Stomach (tissue), 9 donors: ENCODE data around the gene SHLD1. TPM values are rescaled to one million over a fixed set of nuclear protein-coding genes. Genes with fewer than 3 reads are reported as not detected.

Experiments used
- DNase-seq, 2 donors: peaks; one replicate each; pipeline versions ENCODE4 v3.0.0 to v3.0.0-alpha.2; 2013 to 2019
- H3K27ac ChIP-seq, 5 donors: fragments of 200-600 bp in 4 of 5; sonication (generic) in 4 of 5; one replicate each; pipeline ENCODE4 v1.5.1; 2013 to 2019; ENCODE audit warnings: mild to moderate bottlenecking in 1 of 5, moderate library complexity in 1 of 5
- H3K27me3 ChIP-seq, 3 donors: fragments of 200-600 bp; sonication (generic); one replicate each; pipeline ENCODE4 v1.5.1; 2017 to 2019; ENCODE audit warnings: mixed run types in 1 of 3
- H3K36me3 ChIP-seq, 4 donors: fragments of 200-600 bp; sonication (generic); 1 replicate in 3 of 4; 2 replicates in 1 of 4; pipeline ENCODE4 v1.5.1; 2016 to 2019
- H3K4me1 ChIP-seq, 4 donors: fragments of 200-600 bp; sonication (generic); one replicate each; pipeline ENCODE4 v1.5.1; 2016 to 2019
- H3K4me3 ChIP-seq, 4 donors: fragments of 200-600 bp; sonication (generic) in 3 of 4; one replicate each; pipeline ENCODE4 v1.5.1; 2016 to 2019; ENCODE audit warnings: mild to moderate bottlenecking in 1 of 4
- H3K9me3 ChIP-seq, 4 donors: fragments of 200-600 bp; sonication (generic); one replicate each; pipeline ENCODE4 v1.5.1; 2016 to 2019
- EP300 ChIP-seq: sonication (generic); formaldehyde crosslinking; IDR thresholded peaks from one replicate; pipeline ENCODE4 v1.6.1; 2017; ENCODE audit warnings: antibody characterized with exemption
- POLR2A ChIP-seq, 4 donors: fragments of 450-650 bp; IDR thresholded peaks; one replicate each; pipeline ENCODE4 v1.6.1; 2016; ENCODE audit warnings: antibody characterized with exemption in 4 of 4, control low read depth in 2 of 4, mild to moderate bottlenecking in 1 of 4, moderate library complexity in 1 of 4
- POLR2AphosphoS5 ChIP-seq, 3 donors: sonication (generic); formaldehyde crosslinking; IDR thresholded peaks; one replicate each; pipeline ENCODE4 v1.6.1; 2016; ENCODE audit warnings: antibody characterized with exemption in 3 of 3
- WGBS, 5 donors: extraction: QIAGEN DNeasy Blood & Tissue Kit in 3 of 5; methylation state at CpG; one replicate each; pipeline versions ENCODE4 v1.1.5 to v1.1.7; 2013 to 2018; 5-methylcytosine and 5-hydroxymethylcytosine counted together
- intact Hi-C: fragments of 100-400 bp; cut with DNase I; formaldehyde crosslinking; loops from one replicate; pipeline ENCODE4 v1.15.1; 2023; ENCODE audit warnings: low total_unique reads
- polyA plus RNA-seq, 3 donors: library from polyadenylated mRNA; stranded (reverse); fragments of 200-250 nt; gene quantifications; one replicate each; pipeline ENCODE4 v1.2.3, GENCODE V29; 2013
- total RNA-seq, 5 donors: library from RNA; depleted of rRNA; stranded (reverse); fragments of >200 nt; gene quantifications; one replicate each; pipeline versions ENCODE4 v1.1.0 to v1.2.3, GENCODE V29; 2014 to 2016
- TF ChIP-seq, protein P1 (sequence below), 7 experiments: fragments of 450-650 bp in 4 of 7; fragments of 200-600 bp in 3 of 7; sonication (generic) in 3 of 7; IDR thresholded peaks; one replicate each; pipeline ENCODE4 v1.5.1; 2016 to 2019; ENCODE audit warnings: antibody characterized with exemption in 7 of 7, control low read depth in 2 of 7, mild to moderate bottlenecking in 1 of 7
- donor health status: healthy with polysubstance abuse.
- donor health status: Bipolar disorder and iron deficiency.
- donor health status: healthy.

SHLD1 gene
- total and polyA plus RNA-seq, 8 donors: 1.3 to 10.5 (median 3.5) TPM; not detected in 1

DNA sequence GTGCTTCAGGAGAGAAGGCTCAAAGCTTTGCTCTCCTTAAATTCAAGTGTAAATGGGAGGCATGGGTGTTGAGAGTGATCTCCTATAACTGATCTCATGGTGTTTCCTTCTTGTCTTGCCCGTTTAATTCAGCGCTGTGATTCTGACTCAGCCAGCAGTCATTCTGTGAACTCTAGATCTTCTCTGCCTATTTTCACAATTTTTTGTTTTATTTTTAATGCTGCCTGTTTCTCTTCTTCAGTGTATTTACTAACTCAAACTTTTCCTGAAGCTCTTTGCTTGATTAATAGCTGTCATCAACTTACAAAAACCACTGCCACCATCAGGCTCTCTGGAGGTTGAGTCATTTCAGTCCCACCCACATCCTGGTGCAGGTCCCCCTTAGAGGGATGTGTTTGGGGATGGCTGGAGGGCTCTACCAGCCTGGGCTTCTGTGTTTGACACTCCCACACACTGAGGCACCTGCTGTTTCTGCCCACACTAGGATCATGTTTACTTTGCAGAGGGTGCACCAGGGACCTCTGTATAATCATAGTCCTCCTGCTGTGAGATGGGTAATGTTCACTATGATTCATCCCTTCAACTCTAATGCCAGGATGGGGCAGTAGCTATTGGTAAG is 94.0 kb downstream of the SHLD1 start:
- no peaks in the 10 kb centered on the region for H3K36me3 ChIP-seq
- intact Hi-C loops: no loop called here
- WGBS, 5 donors: 65 to 86% (median 82%) methylated on average over 2 of the region's 2 CpGs
- no peak overlapping the region for H3K4me3 ChIP-seq
- no peaks in the 10 kb centered on the region for H3K9me3 ChIP-seq
- no peaks in the 10 kb centered on the region for H3K27me3 ChIP-seq
- no peak for DNase-seq
- no peak for TF ChIP-seq POLR2AphosphoS5 (IDR thresholded peaks at IDR 0.05)
- TF ChIP-seq, protein P1, sequence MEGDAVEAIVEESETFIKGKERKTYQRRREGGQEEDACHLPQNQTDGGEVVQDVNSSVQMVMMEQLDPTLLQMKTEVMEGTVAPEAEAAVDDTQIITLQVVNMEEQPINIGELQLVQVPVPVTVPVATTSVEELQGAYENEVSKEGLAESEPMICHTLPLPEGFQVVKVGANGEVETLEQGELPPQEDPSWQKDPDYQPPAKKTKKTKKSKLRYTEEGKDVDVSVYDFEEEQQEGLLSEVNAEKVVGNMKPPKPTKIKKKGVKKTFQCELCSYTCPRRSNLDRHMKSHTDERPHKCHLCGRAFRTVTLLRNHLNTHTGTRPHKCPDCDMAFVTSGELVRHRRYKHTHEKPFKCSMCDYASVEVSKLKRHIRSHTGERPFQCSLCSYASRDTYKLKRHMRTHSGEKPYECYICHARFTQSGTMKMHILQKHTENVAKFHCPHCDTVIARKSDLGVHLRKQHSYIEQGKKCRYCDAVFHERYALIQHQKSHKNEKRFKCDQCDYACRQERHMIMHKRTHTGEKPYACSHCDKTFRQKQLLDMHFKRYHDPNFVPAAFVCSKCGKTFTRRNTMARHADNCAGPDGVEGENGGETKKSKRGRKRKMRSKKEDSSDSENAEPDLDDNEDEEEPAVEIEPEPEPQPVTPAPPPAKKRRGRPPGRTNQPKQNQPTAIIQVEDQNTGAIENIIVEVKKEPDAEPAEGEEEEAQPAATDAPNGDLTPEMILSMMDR (IDR thresholded peaks at IDR 0.05): no peak
- TF ChIP-seq EP300: no peak
- no peak for TF ChIP-seq POLR2A (IDR thresholded peaks at IDR 0.05)
- peak overlapping the region in 1 of 5 donors; percentile 9 for H3K27ac ChIP-seq
- peaks cover 0 to 30% (median 17%) of the 10 kb centered on the region in 4 donors for H3K4me1 ChIP-seq

DNA sequence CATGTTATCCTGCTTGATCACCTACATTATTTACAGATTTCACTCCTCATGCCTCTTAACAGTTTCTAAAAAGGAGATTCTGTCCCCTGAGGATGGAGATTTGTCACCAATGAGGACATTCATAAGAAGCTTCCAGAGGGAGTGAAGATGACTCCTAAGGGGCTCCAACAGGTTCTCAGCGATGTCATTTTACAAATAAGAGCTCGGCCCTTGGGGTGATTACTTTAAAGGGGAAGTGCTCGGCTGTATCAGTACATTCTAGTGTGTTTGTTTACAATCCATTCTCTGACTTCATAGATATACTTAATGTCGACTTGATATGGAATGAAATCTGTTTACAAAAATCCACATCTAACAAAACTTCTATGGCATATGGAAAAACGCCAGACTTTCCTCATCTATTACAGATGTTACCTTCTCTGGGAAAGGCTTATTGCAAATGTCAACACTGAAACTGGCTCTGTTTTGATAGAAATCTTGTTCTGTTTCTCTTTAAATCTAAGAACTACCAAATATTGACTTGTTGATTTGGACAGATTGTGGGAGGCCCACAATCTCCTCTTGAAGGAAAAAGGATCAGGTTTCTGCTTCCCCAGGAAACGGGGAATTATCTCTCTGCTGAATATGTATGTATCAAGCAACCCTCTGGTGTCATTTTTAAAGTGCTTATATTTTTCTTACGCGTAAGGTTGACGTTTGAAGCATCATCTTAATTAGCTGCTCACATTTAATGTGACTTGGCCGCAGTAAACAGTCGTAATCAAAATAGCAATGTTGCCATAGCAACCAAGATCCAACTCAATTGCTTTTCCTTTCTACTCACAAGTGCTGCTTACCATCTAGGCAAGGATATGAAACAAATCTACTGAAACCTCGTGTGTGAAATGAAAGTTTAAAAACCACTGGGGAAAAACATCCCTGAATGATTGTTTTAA is 95.7 kb downstream of the SHLD1 start:
- intact Hi-C loops: no loop called here
- no peaks in the 10 kb centered on the region for H3K9me3 ChIP-seq
- peak overlapping the region in 3 of 5 donors; percentile 1 to 23 (median 16) for H3K27ac ChIP-seq
- TF ChIP-seq POLR2AphosphoS5 (IDR thresholded peaks at IDR 0.05): no peak
- TF ChIP-seq EP300: no peak
- TF ChIP-seq, protein P1 (IDR thresholded peaks at IDR 0.05): no peak
- TF ChIP-seq POLR2A (IDR thresholded peaks at IDR 0.05): no peak
- peak overlapping the region in 2 of 4 donors; percentile 2 to 22 for H3K4me3 ChIP-seq
- no peaks in the 10 kb centered on the region for H3K27me3 ChIP-seq
- 16 to 29% (median 21%) methylated on average over 12 of the region's 12 CpGs for WGBS, 5 donors
- DNase-seq: peak in 1 of 2 donors; percentile 75
- no peaks in the 10 kb centered on the region for H3K36me3 ChIP-seq
- H3K4me1 ChIP-seq: peaks cover 0 to 33% (median 19%) of the 10 kb centered on the region in 4 donors

DNA sequence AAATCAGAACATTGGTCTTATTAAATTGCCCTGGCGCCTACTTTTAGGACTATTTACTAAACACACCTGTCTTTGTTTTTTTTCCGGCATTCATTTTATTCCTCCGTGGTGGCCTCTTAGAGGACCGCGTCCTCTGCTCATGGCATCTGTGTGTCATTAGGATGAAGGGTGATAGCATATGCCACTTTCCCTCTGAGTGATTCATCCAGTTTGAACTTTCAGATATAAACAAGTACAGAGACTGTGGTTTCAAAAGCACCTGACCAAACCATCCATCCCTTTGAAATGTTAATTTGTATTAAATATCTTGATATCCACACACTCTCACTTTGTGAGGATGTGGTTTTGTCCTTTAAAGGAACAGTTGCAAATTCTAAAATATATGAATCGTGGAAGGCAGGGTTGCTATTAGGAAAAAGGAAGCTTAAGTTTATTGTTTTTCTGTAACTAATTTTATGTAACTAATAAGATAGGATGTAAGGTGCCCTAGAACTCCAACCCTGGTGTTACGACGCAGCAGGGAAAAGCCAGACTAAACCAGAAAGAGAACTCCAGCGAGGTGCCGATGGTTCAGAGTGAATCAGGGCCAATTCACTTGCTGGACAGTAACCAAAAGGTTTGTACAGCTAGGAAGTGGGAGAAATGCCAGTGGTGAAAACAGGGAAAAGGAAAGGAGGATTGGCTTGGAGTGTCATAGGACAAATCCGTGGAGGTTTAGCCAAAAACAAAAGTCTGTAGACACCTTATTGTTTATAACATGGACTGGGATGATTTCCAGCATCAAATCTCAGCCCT is 98.7 kb downstream of the SHLD1 start:
- H3K36me3 ChIP-seq: no peaks in the 10 kb centered on the region
- no peak overlapping the region for H3K4me3 ChIP-seq
- H3K4me1 ChIP-seq: peaks cover 0 to 33% (median 19%) of the 10 kb centered on the region in 4 donors
- no peaks in the 10 kb centered on the region for H3K27me3 ChIP-seq
- DNase-seq: no peak
- no peaks in the 10 kb centered on the region for H3K9me3 ChIP-seq
- no peak for TF ChIP-seq EP300
- TF ChIP-seq, protein P1 (IDR thresholded peaks at IDR 0.05): no peak
- TF ChIP-seq POLR2AphosphoS5 (IDR thresholded peaks at IDR 0.05): no peak
- WGBS, 5 donors: 58 to 71% (median 66%) methylated on average over 11 of the region's 11 CpGs
- no peak overlapping the region for H3K27ac ChIP-seq
- intact Hi-C loops: no loop called here

DNA sequence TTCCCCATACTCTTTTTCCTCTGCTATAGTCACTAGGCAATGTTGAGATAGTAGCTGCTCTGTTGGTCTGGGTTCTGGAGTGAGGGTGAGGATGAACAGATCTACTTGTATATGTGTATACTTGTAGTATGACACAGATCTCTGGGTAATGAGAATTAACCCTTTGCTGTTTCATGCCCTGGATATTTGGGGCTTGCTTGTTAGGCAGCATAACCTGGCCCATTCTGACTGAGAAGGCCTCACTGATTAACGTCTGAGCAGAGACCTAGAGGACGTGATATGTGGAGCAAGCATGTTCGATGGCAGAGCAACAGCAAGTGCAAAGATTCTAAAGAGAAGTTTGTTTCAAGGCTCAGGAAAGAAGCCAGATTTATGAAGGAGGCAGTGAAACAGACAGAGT is 105.7 kb downstream of the SHLD1 start:
- no peak for DNase-seq
- Histone ChIP-seq H3K27ac (no peak overlapping the region), H3K4me3 (no peak overlapping the region), H3K4me1 (no peaks in the 10 kb centered on the region), H3K27me3 (no peaks in the 10 kb centered on the region), H3K36me3 (no peaks in the 10 kb centered on the region), H3K9me3 (no peaks in the 10 kb centered on the region)
- 82 to 98% (median 96%) methylated on average over 3 of the region's 3 CpGs for WGBS, 5 donors
- no peak for TF ChIP-seq POLR2AphosphoS5 (IDR thresholded peaks at IDR 0.05)
- no peak for TF ChIP-seq POLR2A (IDR thresholded peaks at IDR 0.05)
- TF ChIP-seq, protein P1 (IDR thresholded peaks at IDR 0.05): no peak
- no peak for TF ChIP-seq EP300
- intact Hi-C loops: no loop called here
